Measurements from ENCODE around the gene STON2.

The STON2 gene

DNA sequence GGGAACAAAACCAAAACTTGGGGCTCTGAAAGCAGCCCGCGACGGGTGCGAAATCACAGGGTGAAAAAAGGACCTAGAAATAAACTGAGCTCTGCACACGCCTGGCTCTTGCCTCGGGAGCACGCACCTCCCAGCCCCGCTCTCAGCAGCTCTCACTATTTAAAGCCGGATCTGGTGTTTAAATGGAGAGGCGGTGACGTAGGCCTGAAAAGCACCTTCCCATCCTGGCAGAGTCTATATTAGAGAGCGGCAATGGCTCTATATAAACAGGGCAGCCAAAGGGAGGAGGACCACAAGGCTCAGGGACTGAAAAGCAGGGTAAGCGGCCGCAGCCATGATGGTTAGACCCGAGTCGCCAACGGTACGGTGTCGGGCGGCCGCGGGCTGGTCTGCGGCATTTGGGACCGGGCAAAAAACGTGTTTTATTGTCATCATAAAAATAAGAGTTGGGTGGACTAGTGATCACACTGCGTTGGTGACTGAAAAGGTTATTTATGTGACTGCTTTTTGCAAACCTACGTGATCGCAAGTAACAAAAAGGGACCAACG is 180.8 kb downstream of the STON2 start:
- peak; percentile 93 for DNase-seq

DNA sequence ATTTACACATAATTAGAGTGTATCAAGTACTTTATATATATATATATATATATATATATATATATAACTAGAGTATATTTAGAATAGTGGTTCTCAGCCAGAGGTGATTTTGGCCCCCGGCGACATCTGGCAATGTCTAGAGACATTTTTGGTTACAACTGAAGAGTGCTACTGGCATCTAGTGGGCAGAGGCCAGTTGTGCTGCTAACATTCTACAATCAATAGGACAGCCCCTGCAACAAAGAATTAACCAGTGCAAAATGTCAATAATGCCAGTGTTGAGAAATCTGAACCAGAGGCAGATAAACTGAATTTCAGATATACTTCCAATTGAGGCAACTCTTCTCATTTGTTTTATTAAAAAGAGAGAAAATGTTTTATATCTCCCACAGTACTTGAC is 188.3 kb downstream of the STON2 start:
- peak; percentile 63 for DNase-seq
